WTC11 (cell line): Measurements from ENCODE around the gene EFCAB8.

Source experiments
- ATF3 ChIP-seq: sonication (generic); formaldehyde crosslinking; conservative IDR thresholded peaks from 2 replicates; pipeline ENCODE4 v1.8.1; 2022; ENCODE audit warnings: mild to moderate bottlenecking, missing genetic modification reagents
- ATF6 ChIP-seq: sonication (generic); formaldehyde crosslinking; IDR thresholded peaks from 2 replicates; pipeline ENCODE4 v1.8.1; 2023; ENCODE audit warnings: mild to moderate bottlenecking, missing genetic modification reagents
- CREB1 ChIP-seq: sonication (generic); formaldehyde crosslinking; IDR thresholded peaks from 2 replicates; pipeline ENCODE4 v1.8.0; 2023; ENCODE audit warnings: mild to moderate bottlenecking, missing genetic modification reagents
- CTCF ChIP-seq: fragments of 200-600 bp; IDR thresholded peaks from 2 replicates; pipeline ENCODE4 v1.8.0; 2022; ENCODE audit warnings: antibody characterized with exemption
- ELF4 ChIP-seq: sonication (generic); formaldehyde crosslinking; IDR thresholded peaks from 2 replicates; pipeline ENCODE4 v1.8.1; 2022; ENCODE audit warnings: low read depth, mild to moderate bottlenecking, moderate library complexity, missing genetic modification reagents
- FOXJ3 ChIP-seq: sonication (generic); formaldehyde crosslinking; IDR thresholded peaks from 2 replicates; pipeline ENCODE4 v1.9.0; 2021; ENCODE audit warnings: missing genetic modification reagents, mild to moderate bottlenecking, borderline replicate concordance
- FOXK1 ChIP-seq: sonication (generic); formaldehyde crosslinking; IDR thresholded peaks from 2 replicates; pipeline ENCODE4 v1.8.0; 2022; ENCODE audit warnings: mild to moderate bottlenecking, moderate library complexity, missing genetic modification reagents
- JUN ChIP-seq: sonication (generic); formaldehyde crosslinking; IDR thresholded peaks from 2 replicates; pipeline ENCODE4 v1.8.0; 2023; ENCODE audit warnings: mild to moderate bottlenecking, missing genetic modification reagents
- MXD4 ChIP-seq: fragments of 250-450 bp; sonication (Bioruptor Pico); IDR thresholded peaks from 2 replicates; pipeline ENCODE4 v1.8.0; 2021; ENCODE audit warnings: mild to moderate bottlenecking, moderate library complexity, borderline replicate concordance
- NFE2L1 ChIP-seq: sonication (generic); formaldehyde crosslinking; IDR thresholded peaks from 2 replicates; pipeline ENCODE4 v1.8.1; 2023; ENCODE audit warnings: missing genetic modification reagents
- PREB ChIP-seq: sonication (generic); formaldehyde crosslinking; IDR thresholded peaks from 2 replicates; pipeline ENCODE4 v1.8.1; 2022; ENCODE audit warnings: mild to moderate bottlenecking, missing genetic modification reagents, moderate library complexity, borderline replicate concordance
- SP1 ChIP-seq: sonication (generic); formaldehyde crosslinking; conservative IDR thresholded peaks from 2 replicates; pipeline ENCODE4 v1.8.1; 2022; ENCODE audit warnings: missing genetic modification reagents
- ZBTB43 ChIP-seq: sonication (generic); formaldehyde crosslinking; IDR thresholded peaks from 2 replicates; pipeline ENCODE4 v1.8.1; 2023; ENCODE audit warnings: mild to moderate bottlenecking, missing genetic modification reagents
- ZNF317 ChIP-seq: sonication (generic); formaldehyde crosslinking; IDR thresholded peaks from 2 replicates; pipeline ENCODE4 v1.8.1; 2023; ENCODE audit warnings: low read depth, mild to moderate bottlenecking, moderate library complexity, missing genetic modification reagents, borderline replicate concordance

- TF ChIP-seq CTCF (no peak), MXD4 (CRISPR knock-in tag) (no peak), SP1 (CRISPR knock-in tag) (no peak), ATF3 (CRISPR knock-in tag) (no peak), PREB (no peak), JUN (CRISPR knock-in tag) (no peak), FOXJ3 (no peak), ELF4 (CRISPR knock-in tag) (no peak), FOXK1 (CRISPR knock-in tag) (no peak), CREB1 (no peak), ZBTB43 (CRISPR knock-in tag) (no peak), NFE2L1 (CRISPR knock-in tag) (no peak), ATF6 (CRISPR knock-in tag) (no peak), ZNF317 (CRISPR knock-in tag) (no peak)
These were observed 113.0 kb downstream of the EFCAB8 start for GRCh38 chr20:32971703-32972161.
